Rectal smooth muscle tissue (tissue), 1 donor: ENCODE measurements around the gene RBMXL2.

Experiments
- H3K27ac ChIP-seq: one replicate; pipeline ENCODE4 v1.7.0; 2013; ENCODE audit warnings: low read depth, low read length, inconsistent platforms
- H3K27me3 ChIP-seq: one replicate; pipeline ENCODE4 v1.7.0; 2013; ENCODE audit warnings: low read length; ENCODE audit not compliant: control insufficient read depth, insufficient read depth
- H3K36me3 ChIP-seq: one replicate; pipeline ENCODE4 v1.7.0; 2013; ENCODE audit warnings: low read length; ENCODE audit not compliant: control insufficient read depth, insufficient read depth
- H3K4me1 ChIP-seq: one replicate; pipeline ENCODE4 v1.7.0; 2013; ENCODE audit warnings: low read length; ENCODE audit not compliant: control insufficient read depth, insufficient read depth
- H3K4me3 ChIP-seq: one replicate; pipeline ENCODE4 v1.7.0; 2013; ENCODE audit warnings: low read length
- H3K9ac ChIP-seq: one replicate; pipeline ENCODE4 v1.7.0; 2013; ENCODE audit warnings: low read length

The RBMXL2 gene

DNA sequence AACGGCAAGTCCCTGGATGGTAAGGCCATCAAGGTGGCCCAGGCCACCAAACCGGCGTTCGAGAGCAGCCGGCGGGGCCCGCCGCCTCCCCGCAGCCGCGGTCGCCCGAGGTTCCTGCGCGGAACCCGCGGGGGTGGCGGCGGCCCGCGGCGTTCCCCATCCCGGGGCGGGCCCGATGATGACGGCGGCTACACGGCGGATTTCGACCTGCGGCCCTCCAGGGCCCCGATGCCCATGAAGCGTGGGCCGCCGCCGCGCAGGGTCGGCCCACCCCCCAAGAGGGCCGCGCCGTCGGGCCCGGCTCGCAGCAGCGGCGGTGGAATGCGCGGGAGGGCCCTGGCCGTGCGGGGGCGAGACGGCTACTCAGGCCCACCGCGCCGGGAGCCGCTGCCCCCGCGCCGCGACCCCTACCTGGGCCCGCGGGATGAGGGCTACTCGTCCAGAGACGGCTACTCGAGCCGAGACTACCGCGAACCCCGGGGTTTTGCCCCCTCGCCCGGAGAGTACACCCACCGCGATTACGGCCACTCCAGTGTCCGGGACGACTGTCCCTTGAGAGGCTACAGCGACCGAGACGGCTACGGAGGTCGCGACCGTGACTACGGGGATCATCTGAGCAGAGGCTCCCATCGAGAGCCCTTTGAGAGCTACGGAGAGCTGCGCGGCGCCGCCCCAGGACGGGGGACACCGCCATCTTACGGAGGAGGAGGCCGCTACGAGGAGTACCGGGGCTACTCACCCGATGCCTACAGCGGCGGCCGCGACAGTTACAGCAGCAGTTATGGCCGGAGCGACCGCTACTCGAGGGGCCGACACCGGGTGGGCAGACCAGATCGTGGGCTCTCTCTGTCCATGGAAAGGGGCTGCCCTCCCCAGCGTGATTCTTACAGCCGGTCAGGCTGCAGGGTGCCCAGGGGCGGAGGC, 792 bp downstream of the RBMXL2 start:
- H3K4me3 ChIP-seq = no peak overlapping the region
- H3K4me1 ChIP-seq = no peaks in the 10 kb centered on the region
- H3K27ac ChIP-seq = no peak overlapping the region
- no peak overlapping the region for H3K9ac ChIP-seq
- no peaks in the 10 kb centered on the region for H3K27me3 ChIP-seq
- H3K36me3 ChIP-seq = no peaks in the 10 kb centered on the region

GRCh38 chr11:7098235-7098832, 9.5 kb downstream of the RBMXL2 start:
- H3K27me3 ChIP-seq = no peaks in the 10 kb centered on the region
- no peak overlapping the region for H3K4me3 ChIP-seq
- no peaks in the 10 kb centered on the region for H3K36me3 ChIP-seq
- H3K9ac ChIP-seq = no peak overlapping the region
- H3K27ac ChIP-seq = no peak overlapping the region
- H3K4me1 ChIP-seq = no peaks in the 10 kb centered on the region

GRCh38 chr11:7115780-7116179, 27.0 kb downstream of the RBMXL2 start:
- Histone ChIP-seq H3K27me3 (no peaks in the 10 kb centered on the region), H3K36me3 (no peaks in the 10 kb centered on the region), H3K4me1 (no peaks in the 10 kb centered on the region), H3K4me3 (no peak overlapping the region), H3K9ac (no peak overlapping the region), H3K27ac (no peak overlapping the region)

DNA sequence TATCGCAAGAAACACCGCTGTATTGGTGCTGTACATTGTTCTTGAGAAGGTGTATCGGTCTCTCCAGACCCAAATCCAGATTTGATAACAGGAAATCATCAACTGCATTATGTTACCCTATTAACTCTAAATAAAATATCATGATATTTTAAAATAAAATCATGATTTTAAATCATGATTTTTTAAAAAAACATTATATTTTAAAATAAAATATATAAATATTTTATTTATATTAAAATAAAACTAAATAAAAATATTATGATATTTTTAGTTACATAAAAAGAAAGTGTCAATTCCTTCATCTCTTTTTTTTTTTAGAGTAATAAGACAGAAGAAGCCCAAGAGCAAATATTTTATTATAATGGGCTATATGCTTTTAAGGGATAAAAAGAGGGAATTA, 27.6 kb downstream of the RBMXL2 start:
- Histone ChIP-seq H3K36me3 (no peaks in the 10 kb centered on the region), H3K27ac (no peak overlapping the region), H3K9ac (no peak overlapping the region), H3K4me3 (no peak overlapping the region), H3K4me1 (no peaks in the 10 kb centered on the region), H3K27me3 (no peaks in the 10 kb centered on the region)

GRCh38 chr11:7138051-7138450, 49.3 kb downstream of the RBMXL2 start:
- no peaks in the 10 kb centered on the region for H3K27me3 ChIP-seq
- H3K4me3 ChIP-seq = no peak overlapping the region
- H3K36me3 ChIP-seq = no peaks in the 10 kb centered on the region
- no peak overlapping the region for H3K9ac ChIP-seq
- H3K4me1 ChIP-seq = no peaks in the 10 kb centered on the region
- no peak overlapping the region for H3K27ac ChIP-seq
